Suprapubic skin (tissue), 4 donors: ENCODE measurements around the gene MOB3B. TPM values are rescaled to one million over a fixed set of nuclear protein-coding genes. Genes with fewer than 3 reads are reported as not detected.

ENCODE experiments used
- DNase-seq, 2 donors: peaks; one replicate each; pipeline ENCODE4 v3.0.0-alpha.2; 2019; ENCODE audit warnings: low spot score in 2 of 2
- H3K27ac ChIP-seq: fragments of 200-600 bp; sonication (generic); one replicate; pipeline ENCODE4 v1.5.1; 2019
- H3K27me3 ChIP-seq: fragments of 200-600 bp; sonication (generic); one replicate; pipeline ENCODE4 v1.5.1; 2019
- H3K36me3 ChIP-seq: fragments of 200-600 bp; sonication (generic); one replicate; pipeline ENCODE4 v1.5.1; 2019
- H3K4me1 ChIP-seq: fragments of 200-600 bp; sonication (generic); one replicate; pipeline ENCODE4 v1.5.1; 2019
- H3K4me3 ChIP-seq: fragments of 200-600 bp; sonication (generic); one replicate; pipeline ENCODE4 v1.5.1; 2019; ENCODE audit warnings: mild to moderate bottlenecking
- H3K9me3 ChIP-seq: fragments of 200-600 bp; sonication (generic); one replicate; pipeline ENCODE4 v1.5.1; 2019
- CTCF ChIP-seq, 2 donors: fragments of 200-600 bp in 1 of 2; fragments of 450-650 bp in 1 of 2; sonication (generic) in 1 of 2; IDR thresholded peaks; one replicate each; pipeline ENCODE4 v1.5.1; 2016 to 2019; ENCODE audit warnings: antibody characterized with exemption in 2 of 2, mild to moderate bottlenecking in 1 of 2, moderate library complexity in 1 of 2
- EP300 ChIP-seq: sonication (generic); formaldehyde crosslinking; IDR thresholded peaks from one replicate; pipeline ENCODE4 v1.6.1; 2017; ENCODE audit warnings: antibody characterized with exemption
- POLR2A ChIP-seq, 2 donors: fragments of 450-650 bp; IDR thresholded peaks; one replicate each; pipeline ENCODE4 v1.6.1; 2017; ENCODE audit warnings: antibody characterized with exemption in 2 of 2, mild to moderate bottlenecking in 2 of 2, moderate library complexity in 2 of 2
- POLR2AphosphoS5 ChIP-seq, 3 donors: sonication (generic); formaldehyde crosslinking; IDR thresholded peaks; one replicate each; pipeline ENCODE4 v1.6.1; 2017; ENCODE audit warnings: antibody characterized with exemption in 3 of 3
- WGBS: methylation state at CpG from one replicate; pipeline ENCODE4 v1.1.5; 2018; 5-methylcytosine and 5-hydroxymethylcytosine counted together
- total RNA-seq, 4 donors: library from RNA; depleted of rRNA; stranded (reverse); fragments of >200 nt; gene quantifications; one replicate each; pipeline ENCODE4 v1.1.0, GENCODE V29; 2016

The MOB3B gene
- total RNA-seq, 4 donors from 2014 or later, result 8.2 to 21.5 (median 10.9) TPM

GRCh38 chr9:27339661-27340284 lies 189.8 kb downstream of the MOB3B start:
- Histone ChIP-seq H3K27ac (peak overlapping the region; percentile 25), H3K4me1 (peaks cover 53% of the 10 kb centered on the region), H3K9me3 (no peaks in the 10 kb centered on the region), H3K4me3 (no peak overlapping the region), H3K27me3 (no peaks in the 10 kb centered on the region), H3K36me3 (no peaks in the 10 kb centered on the region)
- 28% methylated on average over 11 of the region's 11 CpGs for WGBS
- no peak for DNase-seq
- TF ChIP-seq CTCF (IDR thresholded peaks at IDR 0.05) (no peak), EP300 (no peak), POLR2AphosphoS5 (IDR thresholded peaks at IDR 0.05) (no peak), POLR2A (IDR thresholded peaks at IDR 0.05) (no peak)

GRCh38 chr9:27338527-27338903 lies 191.1 kb downstream of the MOB3B start:
- Histone ChIP-seq H3K9me3 (no peaks in the 10 kb centered on the region), H3K4me3 (no peak overlapping the region), H3K36me3 (no peaks in the 10 kb centered on the region), H3K4me1 (peaks cover 53% of the 10 kb centered on the region), H3K27ac (peak overlapping the region; percentile 42), H3K27me3 (no peaks in the 10 kb centered on the region)
- 52% methylated on average over 8 of the region's 9 CpGs for WGBS
- no peak for TF ChIP-seq POLR2A (IDR thresholded peaks at IDR 0.05)
- no peak for TF ChIP-seq EP300
- no peak for TF ChIP-seq CTCF (IDR thresholded peaks at IDR 0.05)
- TF ChIP-seq POLR2AphosphoS5 (IDR thresholded peaks at IDR 0.05), result no peak
- DNase-seq, result no peak

GRCh38 chr9:27337833-27338526 lies 191.6 kb downstream of the MOB3B start:
- WGBS, result 32% methylated on average over 5 of the region's 5 CpGs
- Histone ChIP-seq H3K4me3 (no peak overlapping the region), H3K27ac (peak overlapping the region; percentile 62), H3K36me3 (no peaks in the 10 kb centered on the region), H3K9me3 (no peaks in the 10 kb centered on the region), H3K4me1 (peaks cover 58% of the 10 kb centered on the region), H3K27me3 (no peaks in the 10 kb centered on the region)
- DNase-seq, result no peak
- no peak for TF ChIP-seq CTCF (IDR thresholded peaks at IDR 0.05)
- TF ChIP-seq POLR2AphosphoS5 (IDR thresholded peaks at IDR 0.05), result no peak
- no peak for TF ChIP-seq POLR2A (IDR thresholded peaks at IDR 0.05)
- TF ChIP-seq EP300, result no peak

GRCh38 chr9:27337236-27337635 lies 192.4 kb downstream of the MOB3B start:
- Histone ChIP-seq H3K36me3 (no peaks in the 10 kb centered on the region), H3K9me3 (no peaks in the 10 kb centered on the region), H3K4me3 (no peak overlapping the region), H3K4me1 (peaks cover 58% of the 10 kb centered on the region), H3K27me3 (no peaks in the 10 kb centered on the region), H3K27ac (peak overlapping the region; percentile 62)
- WGBS, result 62% methylated on average over 3 of the region's 3 CpGs
- TF ChIP-seq POLR2AphosphoS5 (IDR thresholded peaks at IDR 0.05), result no peak
- no peak for DNase-seq

GRCh38 chr9:27336829-27337228 lies 192.8 kb downstream of the MOB3B start:
- DNase-seq, result no peak
- peaks cover 55% of the 10 kb centered on the region for H3K4me1 ChIP-seq
- H3K36me3 ChIP-seq, result no peaks in the 10 kb centered on the region
- peak overlapping the region; percentile 51 for H3K27ac ChIP-seq
- TF ChIP-seq POLR2A (IDR thresholded peaks at IDR 0.05) (no peak), POLR2AphosphoS5 (IDR thresholded peaks at IDR 0.05) (no peak), CTCF (IDR thresholded peaks at IDR 0.05) (no peak)
- no peaks in the 10 kb centered on the region for H3K27me3 ChIP-seq
- H3K9me3 ChIP-seq, result no peaks in the 10 kb centered on the region
- no peak overlapping the region for H3K4me3 ChIP-seq
- 93% methylated on average over 10 of the region's 10 CpGs for WGBS
